ENCODE measurements around the gene CD200R1L.

CD200R1L gene

DNA sequence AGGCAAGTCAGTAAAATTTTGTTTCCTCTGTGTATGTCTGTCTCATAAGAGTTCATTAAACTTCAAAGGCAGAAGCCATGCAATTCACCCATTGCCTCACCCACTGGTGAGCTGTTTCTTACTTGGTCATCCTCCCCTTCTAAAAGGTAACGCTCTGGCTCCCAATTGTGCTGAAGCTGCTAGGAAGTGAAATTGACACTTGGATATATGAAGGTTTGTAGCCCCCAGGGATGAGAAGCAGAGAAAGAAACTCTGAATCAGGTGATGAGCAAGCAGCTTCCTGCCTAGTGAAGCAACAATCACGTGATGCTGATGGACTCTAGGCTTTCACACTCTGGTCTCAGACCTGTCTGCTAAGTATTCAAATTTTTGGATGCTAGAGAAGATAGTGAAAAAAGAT, 70.7 kb downstream of the CD200R1L start:
- TF ChIP-seq CTCF (IDR thresholded peaks at IDR 0.05) = no peak
- H3K36me3 ChIP-seq = no peaks in the 10 kb centered on the region
- H3K4me1 ChIP-seq (ENCODE audit: control insufficient read depth in 1 of 2, insufficient read depth in 1 of 2, low read depth in 1 of 2, low read length in 1 of 2) = no peaks in the 10 kb centered on the region
- no peaks in the 10 kb centered on the region for H3K27me3 ChIP-seq
- H3K27ac ChIP-seq = no peak overlapping the region
- no peak overlapping the region for H3K4me3 ChIP-seq (ENCODE audit: low read depth in 1 of 2, low read length in 1 of 2)
- no peaks in the 10 kb centered on the region for H3K9me3 ChIP-seq

DNA sequence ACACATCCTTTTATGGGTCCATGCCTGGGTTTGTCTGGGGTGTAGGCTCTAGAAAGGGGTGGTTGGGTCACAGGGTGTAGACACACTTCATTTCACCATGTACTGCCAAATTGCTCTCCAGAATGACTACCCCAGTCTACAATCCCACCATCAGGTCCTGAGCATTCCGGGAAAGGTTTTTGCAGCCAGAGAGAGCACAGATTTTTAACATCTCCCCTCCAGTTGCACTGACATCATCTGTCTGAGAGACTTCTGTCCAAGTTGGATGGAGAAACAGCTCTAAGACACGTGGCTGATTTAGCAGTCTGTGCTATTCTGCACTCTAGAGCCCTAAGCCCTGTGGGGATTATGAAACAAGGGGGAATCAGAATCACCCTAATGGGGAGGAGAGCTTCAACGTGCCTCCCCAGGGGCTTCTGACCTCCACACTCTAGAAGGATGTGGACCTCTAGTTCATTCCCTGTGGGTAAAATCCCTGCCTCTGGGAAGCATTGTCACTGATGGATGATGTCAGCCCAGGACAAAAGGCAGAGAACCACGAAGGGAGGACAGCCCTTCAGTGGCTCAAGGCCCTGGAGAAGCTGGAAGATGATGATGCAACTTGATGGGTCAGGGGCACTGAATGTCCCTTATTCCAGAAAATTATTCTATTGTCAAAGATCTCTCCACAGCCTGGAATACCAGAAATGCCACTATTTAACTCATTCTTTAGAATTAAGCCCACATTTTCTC, 71.5 kb downstream of the CD200R1L start:
- H3K4me3 ChIP-seq (ENCODE audit: low read depth in 1 of 2, low read length in 1 of 2) = no peak overlapping the region
- no peaks in the 10 kb centered on the region for H3K36me3 ChIP-seq
- H3K9me3 ChIP-seq = no peaks in the 10 kb centered on the region
- no peaks in the 10 kb centered on the region for H3K4me1 ChIP-seq (ENCODE audit: control insufficient read depth in 1 of 2, insufficient read depth in 1 of 2, low read depth in 1 of 2, low read length in 1 of 2)
- no peak overlapping the region for H3K27ac ChIP-seq
- H3K27me3 ChIP-seq = no peaks in the 10 kb centered on the region
- TF ChIP-seq CTCF (IDR thresholded peaks at IDR 0.05) = no peak

GRCh38 chr3:112774293-112774926, 72.3 kb downstream of the CD200R1L start:
- H3K27ac ChIP-seq = no peak overlapping the region

DNA sequence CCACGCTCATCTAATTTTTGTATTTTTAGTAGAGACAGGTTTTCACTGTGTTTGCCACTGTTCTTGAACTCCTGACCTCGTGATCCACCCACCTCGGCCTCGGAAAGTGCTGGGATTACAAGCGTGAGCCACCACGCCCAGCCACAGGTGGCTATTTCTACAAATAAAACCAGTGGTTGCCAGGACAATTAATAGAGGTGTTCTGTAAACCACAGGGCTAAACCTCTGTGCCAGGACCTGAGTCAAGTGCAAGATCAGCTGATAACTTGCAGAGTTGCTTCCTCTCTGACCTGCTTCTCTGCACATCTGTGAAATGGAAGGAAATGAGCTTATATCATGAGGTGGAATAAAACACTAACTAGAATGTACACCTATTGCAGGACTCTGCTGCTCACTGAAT, 72.8 kb downstream of the CD200R1L start:
- H3K27ac ChIP-seq = no peak overlapping the region

More at GRCh38 chr3:112774293-112774926, 72.3 kb downstream of the CD200R1L start:
- Histone ChIP-seq H3K36me3 (no peaks in the 10 kb centered on the region), H3K27me3 (no peaks in the 10 kb centered on the region), H3K9me3 (no peaks in the 10 kb centered on the region), H3K4me3 (ENCODE audit: low read depth in 1 of 2, low read length in 1 of 2) (no peak overlapping the region), H3K4me1 (ENCODE audit: control insufficient read depth in 1 of 2, insufficient read depth in 1 of 2, low read depth in 1 of 2, low read length in 1 of 2) (no peaks in the 10 kb centered on the region)
- no peak for TF ChIP-seq CTCF (IDR thresholded peaks at IDR 0.05)

GRCh38 chr3:112770951-112771350, 75.7 kb downstream of the CD200R1L start:
- no peak overlapping the region for H3K4me3 ChIP-seq (ENCODE audit: low read depth in 1 of 2, low read length in 1 of 2)
- TF ChIP-seq CTCF (IDR thresholded peaks at IDR 0.05) = no peak
- H3K9me3 ChIP-seq = no peaks in the 10 kb centered on the region
- peaks cover 6 to 12% of the 10 kb centered on the region in 2 experiments for H3K4me1 ChIP-seq (ENCODE audit: control insufficient read depth in 1 of 2, insufficient read depth in 1 of 2, low read depth in 1 of 2, low read length in 1 of 2)
- H3K27me3 ChIP-seq = no peaks in the 10 kb centered on the region
- H3K36me3 ChIP-seq = no peaks in the 10 kb centered on the region
- H3K27ac ChIP-seq = no peak overlapping the region

More for the DNA sequence above, 72.8 kb downstream of the CD200R1L start:
- no peak for TF ChIP-seq CTCF (IDR thresholded peaks at IDR 0.05)
- Histone ChIP-seq H3K9me3 (no peaks in the 10 kb centered on the region), H3K36me3 (no peaks in the 10 kb centered on the region), H3K27me3 (no peaks in the 10 kb centered on the region), H3K4me1 (ENCODE audit: control insufficient read depth in 1 of 2, insufficient read depth in 1 of 2, low read depth in 1 of 2, low read length in 1 of 2) (no peaks in the 10 kb centered on the region), H3K4me3 (ENCODE audit: low read depth in 1 of 2, low read length in 1 of 2) (no peak overlapping the region)

Measured in neutrophil (primary cell).